SU-DHL-6 (cell line): ENCODE measurements around the gene ALX4.

Experiments used
- H2AFZ ChIP-seq: fragments of 200-600 bp; sonication (generic); 2 replicates; pipeline ENCODE4 v1.6.1; 2014; ENCODE audit warnings: low read depth, mild to moderate bottlenecking, moderate library complexity, mixed read lengths, antibody characterized with exemption, low read length; ENCODE audit not compliant: severe bottlenecking
- H3F3A ChIP-seq: fragments of 200-600 bp; shearing (Covaris generic); 2 replicates; pipeline ENCODE4 v1.6.0; 2016; ENCODE audit warnings: antibody characterized with exemption, mild to moderate bottlenecking; ENCODE audit not compliant: insufficient read depth
- H3K27ac ChIP-seq: fragments of 200-600 bp; sonication (generic); 2 replicates; pipeline ENCODE4 v1.5.1; 2016; ENCODE audit warnings: low read depth, mild to moderate bottlenecking, low read length, moderate library complexity, mixed read lengths
- H3K27me3 ChIP-seq: fragments of 200-600 bp; sonication (generic), shearing (Covaris generic); 2 replicates; pipeline ENCODE4 v1.6.0; 2014; ENCODE audit warnings: mild to moderate bottlenecking, low read length
- H3K36me3 ChIP-seq: fragments of 200-600 bp; sonication (generic); 2 replicates; pipeline ENCODE4 v1.6.1; 2014; ENCODE audit warnings: mild to moderate bottlenecking, low read length, mixed read lengths
- H3K4me2 ChIP-seq: fragments of 300-600, 200-600 bp; shearing (Covaris generic), sonication (generic); 2 replicates; pipeline ENCODE4 v1.6.0; 2014; ENCODE audit warnings: low read length, low read depth, mild to moderate bottlenecking; ENCODE audit not compliant: poor library complexity, severe bottlenecking
- H3K4me3 ChIP-seq: fragments of 200-600 bp; sonication (generic); 2 replicates; pipeline ENCODE4 v1.5.1; 2014; ENCODE audit warnings: antibody characterized with exemption, low read length, mild to moderate bottlenecking, mixed read lengths; ENCODE audit not compliant: insufficient read depth, poor library complexity, severe bottlenecking
- H3K79me2 ChIP-seq: fragments of 200-600 bp; sonication (generic); 2 replicates; pipeline ENCODE4 v1.6.1; 2014; ENCODE audit warnings: mild to moderate bottlenecking, low read length, moderate library complexity; ENCODE audit not compliant: insufficient read depth
- H3K9ac ChIP-seq: fragments of 200-600 bp; sonication (generic); 2 replicates; pipeline ENCODE4 v1.7.0; 2014; ENCODE audit warnings: mild to moderate bottlenecking, low read length
- H3K9me2 ChIP-seq: fragments of 200-600 bp; sonication (generic); replicated peaks from 2 replicates; pipeline ENCODE4 v1.6.1; 2014; ENCODE audit warnings: low read length; ENCODE audit not compliant: insufficient read depth
- H3K9me3 ChIP-seq: fragments of 200-600 bp; sonication (generic); 2 replicates; pipeline ENCODE4 v1.6.1; 2014; ENCODE audit warnings: low read length, mixed read lengths; ENCODE audit not compliant: insufficient read depth
- H4K20me1 ChIP-seq: fragments of 200-600 bp; sonication (generic); 2 replicates; pipeline ENCODE4 v1.6.1; 2014; ENCODE audit warnings: low read depth, mild to moderate bottlenecking, antibody characterized with exemption, low read length, moderate library complexity, mixed read lengths
- EZH2phosphoT487 ChIP-seq: fragments of 200-600 bp; sonication (generic), shearing (Covaris generic); conservative IDR thresholded peaks from 2 replicates; pipeline ENCODE4 v1.6.1; 2018; ENCODE audit warnings: mild to moderate bottlenecking, antibody characterized with exemption, low read length, moderate library complexity, mixed read lengths
- TF ChIP-seq, protein P1 (sequence below): fragments of 200-600 bp; sonication (generic); IDR thresholded peaks from one replicate; pipeline ENCODE4 v1.5.1; 2017; ENCODE audit warnings: antibody characterized with exemption, mild to moderate bottlenecking, low read length, moderate library complexity; ENCODE audit not compliant: insufficient read depth, poor library complexity, severe bottlenecking

Gene ALX4

DNA sequence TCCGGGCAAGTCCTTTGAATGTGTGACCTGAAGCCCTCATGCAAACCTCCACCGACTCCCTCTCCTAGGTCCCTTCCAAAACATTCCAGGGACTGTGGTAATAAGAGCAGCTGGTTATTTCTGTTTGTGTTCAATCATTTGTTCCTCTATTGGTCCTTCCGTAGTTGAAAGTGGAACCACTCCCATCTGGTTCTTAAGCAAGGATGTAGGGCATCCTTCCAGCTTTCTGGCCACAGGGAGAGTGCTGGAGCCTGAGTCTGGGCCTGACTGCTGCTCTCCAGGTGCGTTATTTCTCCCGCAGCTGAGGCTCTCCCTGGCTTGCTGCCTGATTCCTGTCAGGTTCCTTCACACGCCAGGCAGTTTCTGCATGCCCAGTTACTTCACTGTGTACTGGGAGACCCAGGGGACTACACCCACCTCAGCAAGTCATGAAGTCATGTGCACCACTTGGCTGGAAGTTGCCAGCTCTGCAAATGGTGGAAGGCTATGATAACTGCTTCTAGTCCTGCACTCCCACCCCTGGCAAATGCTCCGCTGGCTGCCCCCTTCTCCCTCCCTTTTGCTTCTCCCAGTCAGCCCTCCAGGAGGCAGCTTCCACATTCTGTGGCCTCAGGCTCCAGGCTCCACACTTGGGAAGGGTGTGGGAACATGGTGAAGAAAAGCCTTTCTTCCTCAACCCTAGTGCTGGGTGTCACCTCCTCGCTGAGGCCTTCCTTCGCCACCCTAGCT lies 4.0 kb upstream of the ALX4 start:
- H3K4me3 ChIP-seq = no peak overlapping the region
- no peak overlapping the region for H3K4me2 ChIP-seq
- H3F3A ChIP-seq = no peaks in the 10 kb centered on the region
- H3K9ac ChIP-seq = no peak overlapping the region
- TF ChIP-seq, protein P1, sequence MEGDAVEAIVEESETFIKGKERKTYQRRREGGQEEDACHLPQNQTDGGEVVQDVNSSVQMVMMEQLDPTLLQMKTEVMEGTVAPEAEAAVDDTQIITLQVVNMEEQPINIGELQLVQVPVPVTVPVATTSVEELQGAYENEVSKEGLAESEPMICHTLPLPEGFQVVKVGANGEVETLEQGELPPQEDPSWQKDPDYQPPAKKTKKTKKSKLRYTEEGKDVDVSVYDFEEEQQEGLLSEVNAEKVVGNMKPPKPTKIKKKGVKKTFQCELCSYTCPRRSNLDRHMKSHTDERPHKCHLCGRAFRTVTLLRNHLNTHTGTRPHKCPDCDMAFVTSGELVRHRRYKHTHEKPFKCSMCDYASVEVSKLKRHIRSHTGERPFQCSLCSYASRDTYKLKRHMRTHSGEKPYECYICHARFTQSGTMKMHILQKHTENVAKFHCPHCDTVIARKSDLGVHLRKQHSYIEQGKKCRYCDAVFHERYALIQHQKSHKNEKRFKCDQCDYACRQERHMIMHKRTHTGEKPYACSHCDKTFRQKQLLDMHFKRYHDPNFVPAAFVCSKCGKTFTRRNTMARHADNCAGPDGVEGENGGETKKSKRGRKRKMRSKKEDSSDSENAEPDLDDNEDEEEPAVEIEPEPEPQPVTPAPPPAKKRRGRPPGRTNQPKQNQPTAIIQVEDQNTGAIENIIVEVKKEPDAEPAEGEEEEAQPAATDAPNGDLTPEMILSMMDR = no peak
- TF ChIP-seq EZH2phosphoT487 = no peak
- H3K36me3 ChIP-seq = no peaks in the 10 kb centered on the region
- no peak overlapping the region for H3K27ac ChIP-seq
- no peaks in the 10 kb centered on the region for H3K27me3 ChIP-seq
- H4K20me1 ChIP-seq = no peaks in the 10 kb centered on the region
- no peaks in the 10 kb centered on the region for H3K9me3 ChIP-seq
- no peak overlapping the region for H2AFZ ChIP-seq
- H3K9me2 ChIP-seq = no peaks in the 10 kb centered on the region
- H3K79me2 ChIP-seq = no peaks in the 10 kb centered on the region

DNA sequence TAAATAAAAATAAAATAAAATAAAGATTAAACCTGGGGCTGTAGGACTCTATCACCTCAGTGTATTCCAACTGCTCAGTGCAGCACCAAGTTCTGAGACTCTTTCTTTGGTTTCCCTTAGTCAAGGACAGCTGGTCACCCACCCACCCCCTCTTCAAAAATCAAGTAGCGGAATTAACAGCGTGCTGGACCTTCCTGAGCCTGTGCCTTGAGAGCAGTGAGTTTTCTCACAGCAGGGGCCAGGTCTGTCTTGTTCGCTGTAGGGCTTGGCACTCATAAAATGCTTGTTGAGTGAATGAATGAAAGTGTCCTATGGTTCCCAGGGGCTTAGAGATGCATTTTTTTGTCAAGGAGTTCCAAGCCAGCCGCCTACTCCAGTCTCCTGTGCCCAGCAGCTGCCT lies 2.9 kb upstream of the ALX4 start:
- no peaks in the 10 kb centered on the region for H3K79me2 ChIP-seq
- H3K27me3 ChIP-seq = no peaks in the 10 kb centered on the region
- H3K27ac ChIP-seq = no peak overlapping the region
- TF ChIP-seq EZH2phosphoT487 = no peak
- TF ChIP-seq, protein P1 = no peak
- no peaks in the 10 kb centered on the region for H3K36me3 ChIP-seq
- no peaks in the 10 kb centered on the region for H3F3A ChIP-seq
- H4K20me1 ChIP-seq = no peaks in the 10 kb centered on the region
- no peak overlapping the region for H3K9ac ChIP-seq
- no peak overlapping the region for H3K4me3 ChIP-seq
- no peaks in the 10 kb centered on the region for H3K9me3 ChIP-seq
- no peak overlapping the region for H2AFZ ChIP-seq
- no peaks in the 10 kb centered on the region for H3K9me2 ChIP-seq
- no peak overlapping the region for H3K4me2 ChIP-seq

DNA sequence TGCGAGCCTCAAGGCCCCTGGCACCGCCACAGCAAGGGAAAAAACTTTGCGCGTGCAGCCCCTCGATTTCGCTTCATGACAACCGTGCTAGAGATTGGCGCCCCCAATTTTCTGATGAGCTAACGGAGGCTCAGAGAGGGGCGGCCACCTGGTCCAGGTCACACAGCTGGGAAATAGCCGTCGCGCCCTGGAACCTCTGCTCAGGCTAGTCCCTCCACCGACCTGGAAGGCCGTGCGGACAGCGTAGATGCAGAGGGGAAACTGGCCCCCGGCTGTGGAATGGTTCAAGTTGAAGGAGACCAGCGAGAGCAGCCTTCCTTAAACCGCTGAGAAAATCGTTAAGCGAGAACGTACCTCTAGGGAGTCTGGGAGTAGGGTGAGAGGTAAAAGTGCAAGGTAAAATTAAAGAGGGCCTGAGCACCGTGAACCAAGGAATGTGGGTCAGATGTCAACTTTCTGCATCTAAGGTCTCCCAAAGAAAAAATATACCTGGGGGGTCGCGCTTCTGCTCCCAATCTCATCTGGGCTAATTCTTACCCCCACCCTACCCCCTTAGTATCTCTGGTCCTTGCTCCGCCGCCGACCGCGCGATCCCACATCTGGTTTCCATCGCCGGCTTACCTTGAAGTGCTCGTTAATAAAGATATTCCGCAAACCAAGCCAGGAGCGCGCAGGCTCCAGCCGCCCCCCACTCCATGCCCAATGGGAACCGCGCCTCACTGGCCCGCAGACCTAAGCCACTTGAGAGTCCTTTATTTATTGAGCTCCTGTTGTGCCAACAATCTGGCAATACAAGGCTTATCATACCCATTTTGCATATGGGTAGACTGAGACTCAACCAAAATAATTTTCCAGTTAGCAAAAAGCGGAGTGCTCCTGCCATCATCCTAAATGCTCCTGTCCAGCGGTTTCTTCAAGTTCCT lies 1.7 kb upstream of the ALX4 start:
- H3K27ac ChIP-seq = no peak overlapping the region
- no peaks in the 10 kb centered on the region for H3K27me3 ChIP-seq
- no peaks in the 10 kb centered on the region for H4K20me1 ChIP-seq

More for the DNA sequence above, 1.7 kb upstream of the ALX4 start:
- no peaks in the 10 kb centered on the region for H3K9me2 ChIP-seq
- TF ChIP-seq, protein P1 = no peak
- no peak for TF ChIP-seq EZH2phosphoT487
- no peak overlapping the region for H3K9ac ChIP-seq
- H3K36me3 ChIP-seq = no peaks in the 10 kb centered on the region
- no peak overlapping the region for H2AFZ ChIP-seq
- H3F3A ChIP-seq = no peaks in the 10 kb centered on the region
- no peak overlapping the region for H3K4me3 ChIP-seq
- H3K79me2 ChIP-seq = no peaks in the 10 kb centered on the region
- H3K9me3 ChIP-seq = no peaks in the 10 kb centered on the region
- H3K4me2 ChIP-seq = no peak overlapping the region
